IPS DF 4.7 (cell line): ENCODE measurements around the gene DTNA.

Experiments
- DNase-seq: peaks from one replicate; pipeline ENCODE4 v3.0.0-alpha.2; 2013; ENCODE audit warnings: low spot score; ENCODE audit errors: extremely low read depth

DTNA gene

GRCh38 chr18:34847408-34847807, 137.3 kb downstream of the DTNA start:
- DNase-seq = no peak

DNA sequence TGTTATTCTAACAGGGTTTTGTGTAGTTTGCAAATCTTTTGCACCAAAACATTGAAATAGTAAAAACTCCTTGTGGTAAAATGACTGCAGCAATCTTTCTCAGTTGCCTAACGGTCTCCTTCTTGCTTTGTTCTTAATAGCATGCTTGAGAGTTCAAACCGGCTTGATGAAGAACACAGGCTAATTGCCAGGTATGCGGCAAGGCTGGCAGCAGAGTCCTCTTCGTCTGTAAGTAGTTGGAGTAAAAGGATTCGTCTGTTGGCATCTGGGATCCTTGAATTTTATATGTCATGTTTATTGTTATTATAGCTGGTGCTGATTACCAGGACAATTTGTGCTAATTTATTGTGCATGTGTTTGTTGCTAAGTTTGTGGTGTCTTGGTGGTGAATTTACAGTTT, 138.1 kb downstream of the DTNA start:
- no peak for DNase-seq

GRCh38 chr18:34848695-34849094, 138.6 kb downstream of the DTNA start:
- DNase-seq = no peak

GRCh38 chr18:34857320-34857719, 147.2 kb downstream of the DTNA start:
- no peak for DNase-seq

DNA sequence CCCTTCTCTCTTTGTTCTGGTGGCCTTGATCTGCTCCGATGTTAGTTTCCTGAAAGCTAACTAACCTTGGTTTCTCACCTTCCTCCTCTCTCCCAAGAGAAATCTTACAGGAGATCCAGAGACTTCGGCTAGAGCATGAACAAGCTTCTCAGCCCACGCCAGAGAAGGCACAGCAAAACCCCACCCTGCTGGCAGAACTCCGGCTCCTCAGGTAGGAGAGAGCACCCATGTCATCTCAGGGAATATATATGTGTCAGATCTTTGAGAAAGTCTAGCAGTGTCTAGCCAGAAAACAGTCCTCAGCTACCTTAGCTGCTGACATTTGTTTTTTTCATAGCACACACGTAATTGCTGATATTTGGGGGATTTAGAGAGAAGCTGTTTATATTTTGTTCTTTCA, 148.1 kb downstream of the DTNA start:
- no peak for DNase-seq

GRCh38 chr18:34859496-34859895, 149.4 kb downstream of the DTNA start:
- no peak for DNase-seq

DNA sequence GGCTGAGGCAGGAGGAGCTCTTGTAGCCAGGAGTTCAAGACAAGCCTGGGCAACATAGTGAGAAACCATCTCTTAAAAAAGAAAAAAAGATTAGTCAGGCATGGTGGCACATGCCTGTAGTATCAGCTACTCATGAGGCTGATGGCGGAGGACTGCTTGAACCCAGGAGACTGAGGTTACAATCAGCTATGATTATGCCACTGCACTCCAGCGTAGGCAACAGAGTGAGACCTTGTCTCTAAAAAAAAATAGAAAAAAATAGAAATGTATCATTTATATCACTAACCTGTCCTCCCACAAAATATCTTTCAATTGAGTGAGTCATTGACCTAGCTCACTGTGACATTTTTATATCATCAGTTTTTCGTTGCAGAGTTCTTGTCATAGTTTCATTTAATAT, 152.5 kb downstream of the DTNA start:
- DNase-seq = no peak

GRCh38 chr18:34863702-34864101, 153.6 kb downstream of the DTNA start:
- no peak for DNase-seq

DNA sequence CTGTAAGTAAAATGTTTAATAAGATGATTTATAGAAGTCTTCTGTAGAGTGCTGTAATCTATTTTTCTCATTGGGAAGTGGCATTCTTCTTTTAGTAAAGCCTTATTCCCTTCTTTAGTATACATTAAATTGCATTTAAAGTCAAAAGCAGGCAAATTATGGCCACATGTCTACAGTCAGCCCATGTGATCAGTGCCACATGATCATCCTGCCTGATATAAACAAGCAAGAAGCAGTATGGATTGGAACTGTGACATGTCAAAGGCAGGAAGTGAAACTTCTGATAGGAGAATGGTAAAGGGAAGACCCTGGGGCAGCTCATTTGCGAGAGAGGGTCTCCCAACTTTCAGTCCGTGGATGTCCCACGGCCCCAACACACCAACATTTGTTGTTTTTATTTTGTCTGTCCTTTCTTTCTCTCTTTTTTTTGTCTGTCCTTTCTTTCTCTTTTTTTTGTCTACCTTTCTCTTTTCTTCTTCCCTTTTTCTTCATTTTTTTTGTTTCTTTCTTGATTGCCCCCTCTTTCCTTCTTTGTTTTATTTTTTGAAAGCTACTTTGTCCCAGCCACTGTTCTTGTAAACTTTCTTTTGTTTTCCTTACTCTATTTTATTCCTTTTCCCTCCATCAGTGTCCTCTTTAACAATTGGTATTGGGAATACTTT, 154.9 kb downstream of the DTNA start:
- DNase-seq = no peak

- DNase-seq = no peak
Observed at GRCh38 chr18:34866310-34866709, 156.2 kb downstream of the DTNA start.

GRCh38 chr18:34866739-34867138, 156.6 kb downstream of the DTNA start:
- DNase-seq = no peak

DNA sequence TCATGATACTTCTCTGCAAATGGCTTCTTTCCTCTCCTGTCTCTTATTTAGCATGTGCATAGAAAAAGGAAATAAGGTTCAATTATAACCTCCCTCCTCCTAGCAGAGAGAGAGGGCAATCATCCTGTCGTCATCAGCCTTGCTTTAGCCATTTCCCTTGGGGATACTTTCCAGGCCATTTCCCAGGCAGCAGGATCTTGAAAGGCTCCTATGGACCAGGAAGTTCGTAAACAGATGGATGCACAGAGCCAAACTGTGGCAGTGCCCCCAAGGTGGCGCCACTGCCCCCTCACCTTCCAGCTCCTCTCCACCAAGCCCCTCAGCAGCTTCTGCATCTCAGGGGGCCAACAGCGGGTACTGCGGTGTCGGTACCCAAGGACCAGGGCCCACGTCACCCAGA, 157.4 kb downstream of the DTNA start:
- no peak for DNase-seq

DNA sequence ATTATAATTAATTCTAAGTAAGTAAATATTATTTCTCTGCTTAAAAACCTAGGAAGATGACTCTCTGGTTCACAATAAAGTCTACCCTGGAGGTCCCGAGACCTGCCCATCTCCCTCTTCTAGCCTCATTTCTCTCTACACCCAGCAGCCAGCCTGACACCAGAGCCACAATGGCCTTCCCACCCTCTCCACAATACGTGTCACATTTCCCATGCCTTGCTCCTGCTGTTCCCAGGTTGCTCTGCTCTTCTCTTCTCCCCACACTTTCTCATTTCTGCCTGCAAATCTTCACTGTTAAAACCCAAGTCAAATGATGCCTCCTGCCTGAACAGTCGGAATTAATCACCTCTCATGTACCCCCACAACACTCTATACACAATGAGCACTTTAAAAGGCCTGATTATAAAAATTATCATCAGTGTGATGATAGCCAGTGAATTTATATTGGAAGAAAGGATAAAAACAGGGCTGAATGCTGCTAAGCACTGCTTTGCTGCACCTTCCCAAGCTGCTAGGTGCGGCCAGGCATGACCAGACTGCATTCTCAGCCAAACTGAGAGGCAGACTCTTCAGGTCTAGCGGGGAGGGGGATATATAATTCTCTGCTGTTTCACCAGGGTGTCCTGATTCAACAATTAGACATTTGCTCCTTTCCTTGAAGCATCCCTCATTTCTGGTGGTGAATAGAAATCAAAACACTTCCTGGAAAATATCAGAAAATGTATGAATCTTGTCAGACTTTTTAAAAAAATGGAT, 160.6 kb downstream of the DTNA start:
- DNase-seq = no peak

DNA sequence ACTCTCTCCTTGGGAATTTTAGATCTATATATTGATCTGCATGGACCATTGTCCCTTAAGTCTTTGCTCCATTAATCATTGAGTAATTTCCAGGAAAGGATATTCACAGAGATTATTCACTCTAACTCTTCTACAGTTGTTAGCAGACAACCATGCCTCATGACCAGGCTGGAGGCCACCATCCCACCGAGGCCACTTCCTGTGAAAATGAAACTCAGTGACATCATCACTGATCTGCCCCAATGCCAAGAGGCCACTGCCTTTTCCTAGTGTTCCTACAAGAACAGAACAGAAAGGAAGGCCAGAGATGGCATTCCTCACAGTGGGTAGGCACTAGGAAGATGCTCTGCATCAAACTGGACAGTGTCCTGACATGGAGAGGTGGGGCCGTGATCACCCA, 161.3 kb downstream of the DTNA start:
- DNase-seq = no peak

DNA sequence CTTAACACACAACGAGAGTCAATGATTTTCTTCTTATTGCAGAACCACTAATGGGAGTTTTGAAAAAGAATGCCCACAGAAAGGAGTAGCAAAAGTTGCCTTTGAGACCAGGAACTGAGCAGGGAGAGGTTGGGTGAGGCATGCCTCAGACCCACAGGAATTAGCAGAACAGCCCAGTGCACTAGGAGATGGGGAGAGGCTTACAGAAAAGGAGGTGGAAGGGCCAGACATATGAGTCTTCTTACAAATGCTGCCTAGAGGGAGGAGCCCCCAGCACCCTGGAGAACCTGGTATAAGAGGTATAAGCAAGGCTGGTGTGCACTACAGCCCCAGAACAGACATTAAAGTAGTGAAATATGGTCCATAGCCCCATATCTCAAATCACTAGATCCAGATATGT, 162.0 kb downstream of the DTNA start:
- DNase-seq = no peak

DNA sequence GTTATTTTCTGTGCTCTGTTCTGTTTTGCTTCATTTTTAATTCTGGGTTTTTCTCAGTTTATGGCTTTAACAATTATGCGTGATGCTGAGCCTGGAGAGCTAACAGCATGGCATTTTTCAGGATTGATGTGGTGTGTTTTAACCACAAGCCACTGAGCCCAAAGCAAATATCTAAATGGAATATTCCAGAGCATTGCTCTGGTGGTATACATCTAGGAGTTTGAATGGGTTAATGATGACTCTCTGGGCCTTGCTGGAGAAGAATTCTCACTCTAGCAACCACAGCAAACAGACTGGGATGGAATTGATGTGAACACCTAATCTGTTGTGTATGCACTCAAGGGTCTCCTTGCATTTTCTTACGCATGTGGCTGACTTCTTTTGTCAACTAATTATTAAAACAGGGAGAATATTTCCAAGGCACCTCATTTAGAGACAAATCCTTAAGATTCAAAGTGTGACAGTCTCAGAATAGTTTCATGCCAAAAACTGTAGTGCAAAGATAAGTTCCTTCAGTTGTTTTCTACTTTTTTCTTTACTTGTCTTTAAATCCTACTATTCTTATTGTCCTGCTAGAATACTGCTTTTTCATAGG, 164.0 kb downstream of the DTNA start:
- no peak for DNase-seq

GRCh38 chr18:34875150-34875549, 165.1 kb downstream of the DTNA start:
- no peak for DNase-seq

DNA sequence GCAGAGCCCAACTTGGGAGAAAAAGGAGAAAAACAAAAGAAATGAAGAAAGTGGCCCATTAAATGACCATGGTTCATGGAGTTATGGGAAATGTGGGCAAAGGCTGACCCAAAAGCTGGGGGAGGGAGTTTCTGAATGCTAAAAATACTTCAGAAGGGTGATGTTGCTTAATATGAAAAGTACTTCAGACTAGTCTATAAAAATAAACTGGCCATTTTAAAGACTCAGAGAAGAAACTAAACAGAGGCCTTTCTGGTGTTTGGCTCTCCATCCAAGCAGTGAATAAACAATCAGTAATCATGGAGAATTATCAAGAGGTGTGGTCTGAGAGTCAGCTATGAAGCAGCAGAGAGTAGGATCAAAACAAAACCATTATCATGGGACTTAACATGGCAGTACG, 170.3 kb downstream of the DTNA start:
- DNase-seq = no peak

GRCh38 chr18:34880882-34881834, 171.1 kb downstream of the DTNA start:
- DNase-seq = no peak

- no peak for DNase-seq
Observed at GRCh38 chr18:34884436-34884835, 174.3 kb downstream of the DTNA start.

DNA sequence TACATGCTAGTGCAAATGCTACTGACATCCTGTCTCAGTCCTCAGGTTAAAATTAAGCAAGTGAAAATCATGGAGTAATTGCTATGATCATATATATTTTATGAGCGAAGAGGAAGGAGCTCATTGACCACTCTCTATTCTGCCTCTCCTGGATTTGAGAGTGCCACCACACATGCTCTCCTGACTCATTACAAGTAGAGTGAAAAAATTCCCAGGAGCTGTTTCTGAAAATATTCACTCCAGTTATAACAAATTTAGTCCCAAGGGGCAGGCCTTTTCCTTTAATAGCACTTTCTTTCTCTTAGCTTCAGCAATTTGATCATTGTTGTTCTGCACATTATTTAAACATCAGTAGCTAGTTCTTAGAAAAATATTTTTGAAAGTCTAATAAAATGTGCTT, 176.1 kb downstream of the DTNA start:
- DNase-seq = no peak
